ES-I3 (cell line): ENCODE results near the gene YWHAG.
"Not testable (repeated sequence)": the region's sequence is repeated elsewhere in the genome, so short reads cannot be mapped to it uniquely, and the experiment has no call there.

Source experiments
- H3K36me3 ChIP-seq: 2 replicates; pipeline ENCODE4 v1.6.1; 2013; ENCODE audit warnings: mild to moderate bottlenecking, low read length, control low read depth, moderate library complexity; ENCODE audit not compliant: insufficient read depth
- H3K4me1 ChIP-seq: 2 replicates; pipeline ENCODE4 v1.6.1; 2013; ENCODE audit warnings: mild to moderate bottlenecking, control low read depth, low read length; ENCODE audit not compliant: insufficient read depth
- H3K9ac ChIP-seq: 2 replicates; pipeline ENCODE4 v1.6.1; 2013; ENCODE audit warnings: low read depth, mild to moderate bottlenecking, low read length, moderate library complexity
- H3K9me3 ChIP-seq: 2 replicates; pipeline ENCODE4 v1.6.1; 2013; ENCODE audit warnings: mild to moderate bottlenecking, low read length, moderate library complexity; ENCODE audit not compliant: control insufficient read depth, insufficient read depth

YWHAG gene

DNA sequence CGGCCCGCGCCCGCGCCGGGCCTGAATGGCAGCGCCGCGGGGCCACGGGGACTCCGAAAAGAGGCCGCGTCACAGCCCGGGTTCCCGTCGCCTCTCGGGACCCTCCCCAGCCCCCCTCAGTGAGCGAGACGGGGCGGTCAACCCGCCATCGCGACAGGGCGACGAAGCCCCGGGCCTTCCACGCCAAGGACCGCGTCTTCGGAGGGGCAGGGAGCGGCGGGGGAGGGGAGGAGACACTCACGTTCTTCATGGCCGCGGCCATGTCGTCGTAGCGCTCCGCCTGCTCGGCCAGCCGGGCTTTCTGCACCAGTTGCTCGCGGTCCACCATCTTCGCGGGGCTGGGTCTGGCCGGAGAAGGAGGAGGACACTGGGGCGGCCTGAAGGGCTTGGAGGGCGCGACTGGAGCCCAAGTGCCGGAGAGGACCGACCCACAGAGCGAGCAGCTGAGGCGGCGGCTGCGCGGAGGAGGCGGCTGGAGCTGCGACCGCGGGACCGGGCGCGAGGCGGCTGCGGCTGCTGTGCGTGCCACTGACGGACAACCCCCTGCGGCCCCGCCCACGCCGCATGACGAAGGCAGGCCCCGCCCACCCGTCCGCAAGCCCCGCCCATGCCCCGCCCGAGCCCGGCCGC lies at the start of gene YWHAG:
Gene YWHAG (minus strand): TSS at position 511 of the 630 bp plus-strand sequence. CDS start 183 bp downstream, at position 328.
- Histone ChIP-seq H3K36me3 (peaks cover 17% of the 10 kb centered on the region), H3K9ac (peak within 1 kb of the TSS; percentile 98), H3K4me1 (peaks cover 20% of the 10 kb centered on the region), H3K9me3 (no peaks in the 10 kb centered on the region)

DNA sequence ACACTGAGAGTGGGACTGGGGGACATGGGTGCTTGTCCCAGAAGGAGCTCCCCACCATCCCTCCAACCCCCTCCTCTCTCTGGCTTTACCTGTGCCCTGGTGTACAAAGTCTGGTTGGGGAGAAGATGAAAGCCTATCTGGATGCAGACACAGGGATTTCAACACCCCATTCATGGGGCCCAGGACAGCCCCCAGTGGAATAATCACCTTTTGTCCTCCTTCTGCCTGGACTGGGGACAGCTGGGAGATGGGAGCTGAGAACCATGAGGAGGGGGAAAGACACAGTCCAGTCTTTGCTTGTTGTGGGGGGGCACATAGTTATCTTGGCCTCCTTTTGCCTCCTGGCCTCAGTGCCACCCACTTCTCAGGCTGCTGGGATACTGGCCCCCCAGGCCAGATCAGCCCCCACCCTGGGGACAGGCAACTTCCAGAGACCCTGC lies 49.4 kb upstream of the YWHAG start:
- peak overlapping the region; percentile 52; the same call in 1 of the 2 replicates for H3K9ac ChIP-seq
- H3K4me1 ChIP-seq, result peaks cover 6% of the 10 kb centered on the region; the same call in 1 of the 2 replicates
- H3K36me3 ChIP-seq, result no peaks in the 10 kb centered on the region
- H3K9me3 ChIP-seq, result no peaks in the 10 kb centered on the region

DNA sequence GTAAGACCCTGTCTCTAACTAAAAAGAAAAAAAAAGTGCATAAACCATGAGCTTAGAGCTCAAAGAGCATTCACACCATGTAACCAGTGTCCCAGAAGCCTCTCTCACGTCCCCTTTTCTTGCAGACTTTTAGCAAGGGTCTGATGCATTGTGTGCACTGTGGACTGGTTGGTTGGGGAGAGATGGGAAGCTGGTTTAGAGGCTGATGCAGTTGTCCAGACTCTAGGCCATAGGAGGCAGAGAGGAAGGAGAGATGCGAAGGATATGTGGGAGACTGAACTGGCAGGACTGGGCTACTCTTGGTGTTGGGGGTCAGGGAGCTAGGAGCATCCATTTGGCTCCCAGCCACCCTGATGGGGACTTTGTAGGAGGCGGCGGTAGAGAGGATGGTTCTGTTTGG lies 48.9 kb upstream of the YWHAG start:
- Histone ChIP-seq H3K4me1 (peaks cover 6% of the 10 kb centered on the region; the same call in 1 of the 2 replicates), H3K9ac (no peak overlapping the region), H3K36me3 (no peaks in the 10 kb centered on the region), H3K9me3 (no peaks in the 10 kb centered on the region)

DNA sequence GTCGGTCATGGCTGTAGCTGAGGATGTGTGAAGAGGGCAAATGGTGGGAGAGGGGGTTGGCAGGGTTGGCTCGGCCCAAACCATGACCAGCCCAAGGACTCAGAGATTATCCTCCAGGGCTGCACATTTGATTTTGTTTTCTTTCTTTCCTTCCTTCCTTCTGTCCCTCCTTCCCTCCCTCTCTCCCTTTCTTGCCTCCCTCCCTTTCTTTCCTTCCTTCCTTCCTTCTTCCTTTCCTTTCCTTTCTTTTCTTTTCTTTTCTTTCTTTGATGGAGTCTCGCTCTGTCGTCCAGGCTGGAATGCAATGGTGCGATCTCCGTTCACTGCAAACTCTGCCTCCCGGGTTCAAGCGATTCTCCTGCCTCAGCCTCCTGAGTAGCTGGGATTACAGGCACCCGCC lies 46.9 kb upstream of the YWHAG start:
- Histone ChIP-seq H3K9ac (no peak overlapping the region), H3K9me3 (no peaks in the 10 kb centered on the region), H3K36me3 (no peaks in the 10 kb centered on the region), H3K4me1 (peaks cover 6% of the 10 kb centered on the region; the same call in 1 of the 2 replicates)

DNA sequence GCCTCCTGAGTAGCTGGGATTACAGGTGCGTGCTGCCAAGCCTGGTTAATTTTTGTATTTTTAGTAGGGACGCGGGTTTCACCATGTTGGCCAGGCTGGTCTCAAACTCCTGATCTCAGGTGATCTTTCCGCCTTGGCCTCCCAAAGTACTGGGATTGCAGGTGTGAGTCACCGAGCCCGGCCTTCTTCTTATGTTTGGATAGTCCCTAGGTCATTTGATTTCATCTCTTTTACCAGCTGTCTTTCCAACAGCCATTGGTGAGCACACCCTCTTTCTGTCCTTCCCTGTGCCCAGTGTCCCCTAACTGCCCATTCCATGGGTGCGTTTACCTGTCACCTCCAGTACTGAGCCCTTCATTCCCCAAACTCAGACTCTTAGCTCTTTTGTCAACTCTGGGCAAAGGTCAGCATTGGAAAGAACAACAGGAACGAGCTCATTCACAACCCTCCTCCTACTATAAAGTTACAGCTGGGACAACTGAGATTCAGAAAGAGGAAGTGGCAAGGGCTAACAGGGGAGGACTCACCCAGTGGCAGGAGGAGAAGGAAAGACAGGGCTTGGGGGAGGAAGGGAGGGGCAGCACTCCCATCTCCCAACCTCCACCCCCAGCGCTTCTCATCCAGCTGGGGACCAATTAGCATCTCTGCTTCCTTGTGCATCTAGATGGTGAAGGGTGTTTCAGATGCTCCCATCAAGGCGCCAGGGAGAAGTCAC lies 45.1 kb upstream of the YWHAG start:
- H3K36me3 ChIP-seq, result no peaks in the 10 kb centered on the region
- H3K9me3 ChIP-seq, result no peaks in the 10 kb centered on the region
- H3K9ac ChIP-seq, result no peak overlapping the region
- H3K4me1 ChIP-seq, result peaks cover 6% of the 10 kb centered on the region; the same call in 1 of the 2 replicates

DNA sequence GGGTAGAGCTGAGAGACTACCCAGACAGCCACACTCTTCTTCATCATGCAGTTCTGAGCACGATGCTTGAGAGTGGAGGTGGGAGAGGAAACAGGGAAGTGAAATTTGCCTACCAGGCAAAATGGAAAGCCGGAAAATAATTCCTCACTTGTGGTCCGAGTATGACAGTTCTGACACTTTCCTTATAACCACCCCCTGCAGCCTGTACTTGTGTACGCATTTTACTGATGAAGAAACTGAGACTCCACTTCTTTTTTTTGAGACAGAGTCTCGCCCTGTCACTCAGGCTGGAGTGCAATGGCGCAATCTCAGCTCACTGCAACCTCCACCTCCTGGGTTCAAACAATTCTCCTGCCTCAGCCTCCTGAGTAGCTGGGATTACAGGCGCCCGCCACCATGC lies 44.3 kb upstream of the YWHAG start:
- H3K36me3 ChIP-seq, H3K9me3 ChIP-seq, H3K9ac ChIP-seq, H3K4me1 ChIP-seq: not testable (repeated sequence)

DNA sequence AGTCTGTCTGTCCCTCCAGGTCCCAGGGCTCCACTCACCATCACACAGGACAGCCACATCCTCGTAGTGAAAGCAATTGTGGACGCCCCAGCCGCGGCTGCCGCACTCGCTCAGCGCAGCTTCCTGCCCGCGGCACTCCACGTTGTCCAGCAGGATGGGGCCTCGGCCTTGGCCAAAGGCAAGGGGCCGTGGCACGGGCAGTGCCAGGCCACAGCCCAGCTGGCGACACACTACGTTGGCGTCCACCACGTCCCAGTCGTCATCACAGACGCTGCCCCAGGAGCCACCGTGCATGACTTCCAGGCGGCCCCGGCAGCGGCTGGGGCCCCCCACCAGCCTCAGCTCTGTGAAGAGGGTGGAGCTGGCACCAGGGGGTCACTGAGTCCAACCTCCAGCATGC lies 41.5 kb upstream of the YWHAG start:
- Histone ChIP-seq H3K9ac (no peak overlapping the region), H3K36me3 (no peaks in the 10 kb centered on the region)

DNA sequence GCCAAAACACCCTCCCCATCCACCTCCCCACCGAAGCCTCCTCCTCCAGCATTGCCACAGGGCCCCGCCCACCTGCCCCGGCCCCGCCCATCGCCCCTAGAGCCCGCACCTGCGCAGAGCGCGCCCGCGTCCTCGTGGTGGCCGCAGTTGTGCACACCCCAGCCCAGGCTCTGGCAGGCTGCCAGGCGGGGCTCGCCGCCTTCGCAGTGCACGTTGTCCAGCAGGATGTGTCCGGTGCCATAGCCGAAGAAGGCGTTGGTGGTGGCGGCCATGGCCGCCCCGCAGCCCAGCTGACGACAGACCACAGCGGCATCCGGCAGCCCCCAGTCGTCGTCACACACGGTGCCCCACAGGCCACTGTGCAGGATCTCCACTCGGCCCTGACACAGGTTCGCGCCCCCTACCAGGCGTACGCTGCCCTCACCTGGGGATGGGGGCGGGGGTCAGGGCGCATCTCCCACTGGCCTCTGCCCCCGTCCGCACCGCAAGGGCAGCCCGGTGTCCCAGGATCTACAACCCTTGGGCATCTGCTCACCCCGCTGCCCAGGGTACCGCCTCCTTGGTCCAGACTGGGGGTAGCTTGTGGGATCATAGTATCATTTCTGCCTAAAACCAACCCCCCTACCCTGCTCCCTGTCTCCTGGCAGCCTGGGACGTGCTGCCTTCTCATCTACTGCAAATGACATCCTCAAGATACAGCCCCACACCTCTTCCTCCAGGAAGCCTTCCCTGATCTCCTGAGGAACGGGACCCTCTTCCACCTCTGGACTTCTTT lies 38.8 kb upstream of the YWHAG start:
- peak overlapping the region; percentile 33; the same call in 1 of the 2 replicates for H3K9ac ChIP-seq
- peaks cover 24% of the 10 kb centered on the region for H3K4me1 ChIP-seq
- H3K36me3 ChIP-seq, result no peaks in the 10 kb centered on the region
- no peaks in the 10 kb centered on the region for H3K9me3 ChIP-seq

More for the DNA sequence above, 41.5 kb upstream of the YWHAG start:
- H3K9me3 ChIP-seq, result no peaks in the 10 kb centered on the region
- H3K4me1 ChIP-seq, result peaks cover 23% of the 10 kb centered on the region

DNA sequence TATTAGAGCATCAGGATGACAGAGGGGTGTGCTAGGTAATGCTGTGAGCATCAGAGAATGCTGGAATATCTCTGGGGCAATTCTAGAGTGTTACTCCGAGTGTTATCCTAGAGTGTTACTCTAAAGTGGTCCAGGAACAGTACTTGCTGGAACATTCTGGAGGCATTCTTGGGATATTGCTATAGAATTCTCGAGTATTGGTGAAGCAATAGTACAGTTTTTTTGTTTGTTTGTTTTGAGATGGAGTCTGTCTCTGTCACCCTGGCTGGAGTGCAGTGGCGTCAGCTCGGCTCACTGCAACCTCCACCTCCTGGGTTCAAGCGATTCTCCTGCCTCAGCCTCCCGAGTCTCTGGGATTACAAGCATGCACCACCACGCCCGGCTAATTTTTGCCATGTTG lies 38.1 kb upstream of the YWHAG start:
- no peaks in the 10 kb centered on the region for H3K9me3 ChIP-seq
- no peaks in the 10 kb centered on the region for H3K36me3 ChIP-seq
- no peak overlapping the region for H3K9ac ChIP-seq
- peaks cover 25% of the 10 kb centered on the region for H3K4me1 ChIP-seq

DNA sequence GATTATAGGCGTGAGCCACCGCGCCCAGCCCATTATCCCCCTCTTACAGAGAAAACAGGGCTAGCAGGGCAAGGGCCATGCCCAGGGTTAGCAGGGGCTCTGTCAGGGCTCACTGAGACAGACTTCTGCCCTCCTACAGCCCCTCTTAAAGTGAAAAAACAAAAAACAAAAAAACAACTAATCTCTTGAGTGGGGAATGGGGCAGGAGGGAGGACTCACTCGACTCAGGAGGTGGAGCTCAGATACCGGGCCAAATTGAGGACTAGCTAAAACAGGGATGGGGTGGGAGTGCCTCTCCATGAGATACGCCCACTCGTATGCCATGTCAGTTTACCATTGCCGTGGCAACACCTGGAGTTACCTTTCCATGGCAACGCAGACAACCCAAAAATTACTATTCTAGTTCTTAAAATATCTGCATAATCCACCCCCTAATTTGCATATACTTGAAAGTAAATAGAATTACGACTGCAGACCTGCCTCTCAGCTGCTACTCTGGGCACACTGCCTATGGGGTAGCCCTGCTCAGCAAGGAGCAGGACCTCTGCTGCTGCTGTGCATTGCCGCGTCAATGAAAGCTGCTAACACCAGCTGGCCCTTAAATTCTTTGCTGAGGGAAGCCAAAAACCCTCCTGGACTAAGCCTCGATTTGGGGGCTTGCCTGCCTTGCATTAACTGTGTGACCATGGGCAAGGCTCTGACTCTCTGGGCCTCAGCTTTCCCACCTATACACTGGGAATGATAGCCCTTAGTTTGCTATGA lies 37.4 kb upstream of the YWHAG start:
- H3K4me1 ChIP-seq, result peaks cover 25% of the 10 kb centered on the region
- no peaks in the 10 kb centered on the region for H3K9me3 ChIP-seq
- 0 out of 2 replicates have a peak overlapping the region, but pooled peaks have one; percentile 15 for H3K9ac ChIP-seq
- no peaks in the 10 kb centered on the region for H3K36me3 ChIP-seq

DNA sequence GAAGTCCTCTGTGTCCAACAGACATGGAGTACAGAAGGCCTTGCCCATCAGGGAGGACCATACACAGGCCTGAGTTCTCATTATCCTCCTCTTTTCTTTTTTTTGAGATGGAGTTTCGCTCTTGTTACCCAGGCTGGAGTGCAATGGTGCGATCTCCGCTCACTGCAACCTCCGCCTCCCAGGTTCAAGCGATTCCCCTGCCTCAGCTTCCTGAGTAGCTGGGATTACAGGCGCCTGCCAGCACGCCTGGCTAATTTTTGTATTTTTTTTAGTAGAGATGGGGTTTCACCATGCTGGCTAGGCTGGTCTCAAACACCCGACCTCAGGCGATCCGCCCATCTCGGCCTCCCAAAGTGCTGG lies 36.8 kb upstream of the YWHAG start:
- H3K9me3 ChIP-seq, H3K9ac ChIP-seq, H3K36me3 ChIP-seq: not testable (repeated sequence)
- peaks cover 25% of the 10 kb centered on the region for H3K4me1 ChIP-seq

DNA sequence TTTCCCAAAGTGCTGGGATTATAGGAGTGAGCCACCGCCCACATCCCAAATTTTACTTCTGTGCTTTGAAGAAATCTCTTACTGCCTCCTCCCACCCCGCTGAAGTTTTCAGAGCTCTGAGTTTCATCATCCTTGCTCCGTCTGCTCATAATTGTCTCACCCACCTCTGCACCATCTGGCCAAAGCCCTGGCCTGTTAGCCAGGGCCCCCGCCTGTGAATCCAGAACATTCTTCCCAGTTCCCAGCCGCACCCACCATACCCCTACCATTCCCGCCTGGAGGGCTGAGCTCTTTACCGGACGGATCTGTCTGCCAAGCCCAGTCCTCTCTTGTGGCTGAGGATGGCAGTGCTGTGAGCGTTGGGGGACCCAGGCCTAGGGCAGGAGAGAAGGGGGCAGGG lies 36.2 kb upstream of the YWHAG start:
- peaks cover 25% of the 10 kb centered on the region for H3K4me1 ChIP-seq
- H3K9ac ChIP-seq, result no peak overlapping the region

DNA sequence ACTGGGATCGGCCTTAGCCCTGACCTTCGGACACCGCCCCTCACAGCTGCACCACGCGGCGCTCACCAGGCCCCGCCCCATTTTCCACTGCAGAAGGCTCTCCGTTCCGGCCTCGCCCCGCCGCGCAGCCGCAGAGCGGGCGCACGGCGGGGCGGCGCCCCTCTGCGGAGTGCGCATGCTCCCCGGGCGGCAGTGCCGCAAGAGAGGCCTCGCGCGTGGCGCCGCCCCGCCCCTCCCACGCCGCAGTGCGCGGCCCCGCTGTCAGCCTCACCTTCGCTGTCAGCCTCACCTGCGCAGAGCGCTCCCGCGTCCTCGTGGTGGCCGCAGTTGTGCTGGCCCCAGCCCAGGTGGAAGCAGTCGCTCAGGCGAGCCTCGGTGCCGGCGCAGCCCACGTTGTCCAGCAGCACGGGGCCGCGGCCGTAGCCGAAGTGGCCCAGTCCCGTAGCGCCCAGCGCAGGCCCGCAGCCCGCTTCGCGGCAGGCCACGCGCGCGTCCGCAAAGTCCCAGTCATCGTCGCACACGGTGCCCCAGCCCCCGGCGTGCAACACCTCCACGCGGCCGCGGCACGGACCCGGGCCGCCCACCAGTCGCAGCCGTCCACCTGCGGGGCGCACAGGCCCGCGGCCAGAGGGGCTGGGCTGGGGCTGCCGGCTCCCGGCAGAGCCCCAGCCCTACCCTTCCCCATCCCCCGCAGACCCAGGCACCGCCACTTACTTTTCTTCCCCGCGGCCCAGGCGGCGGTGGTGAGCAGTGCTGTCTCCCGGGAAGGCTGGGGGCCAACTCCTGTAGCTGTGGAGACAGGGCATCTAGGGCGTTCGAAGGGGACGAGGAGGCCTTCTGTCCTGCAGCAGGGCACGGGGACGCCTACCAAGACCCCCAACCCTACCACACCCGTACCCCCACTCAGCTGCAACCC lies 34.6 kb upstream of the YWHAG start:
- H3K9me3 ChIP-seq, result no peaks in the 10 kb centered on the region
- no peaks in the 10 kb centered on the region for H3K36me3 ChIP-seq
- peaks cover 36% of the 10 kb centered on the region for H3K4me1 ChIP-seq
- peak overlapping the region; percentile 72 for H3K9ac ChIP-seq

More for the DNA sequence above, 36.2 kb upstream of the YWHAG start:
- Histone ChIP-seq H3K9me3 (no peaks in the 10 kb centered on the region), H3K36me3 (no peaks in the 10 kb centered on the region)
